ENCODE measurements around the gene STEAP2. TPM values are rescaled to one million over a fixed set of nuclear protein-coding genes. Genes with fewer than 3 reads are reported as not detected.
A peak's percentile ranks its signal among the peaks of the same experiment; 100 is the strongest.

Gene STEAP2
- polyA plus RNA-seq, 2 of the 4 experiments (the other 2 are of a cell fraction), result 5.1 to 49.2 TPM

DNA sequence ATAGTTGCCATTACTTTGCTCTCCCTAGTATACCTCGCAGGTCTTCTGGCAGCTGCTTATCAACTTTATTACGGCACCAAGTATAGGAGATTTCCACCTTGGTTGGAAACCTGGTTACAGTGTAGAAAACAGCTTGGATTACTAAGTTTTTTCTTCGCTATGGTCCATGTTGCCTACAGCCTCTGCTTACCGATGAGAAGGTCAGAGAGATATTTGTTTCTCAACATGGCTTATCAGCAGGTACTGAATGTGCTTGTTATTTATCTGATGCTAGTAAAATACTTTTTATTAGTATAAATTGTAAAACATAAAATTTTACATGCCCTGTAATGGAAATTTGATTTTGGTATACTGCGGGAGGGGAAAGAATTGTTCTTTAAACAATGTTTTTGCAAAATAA is 15.7 kb downstream of the STEAP2 start:
- 61% methylated on average over 5 of the region's 5 CpGs for WGBS (ENCODE audit: missing lambda C conversion rate)
- H3K9me3 ChIP-seq, result no peaks in the 10 kb centered on the region
- FAIRE-seq (no peak), DNase-seq (ENCODE audit: low read depth in 1 of 2, low spot score in 1 of 2) (no peak), ATAC-seq (no peak)
- no peak for TF ChIP-seq KDM5A (IDR thresholded peaks at IDR 0.05)
- TF ChIP-seq HOXB5 (CRISPR knock-in tag; IDR thresholded peaks at IDR 0.05), result no peak
- TF ChIP-seq RCOR1 (IDR thresholded peaks at IDR 0.05; ENCODE audit: low read depth, low read length), result no peak
- TF ChIP-seq, protein P1, sequence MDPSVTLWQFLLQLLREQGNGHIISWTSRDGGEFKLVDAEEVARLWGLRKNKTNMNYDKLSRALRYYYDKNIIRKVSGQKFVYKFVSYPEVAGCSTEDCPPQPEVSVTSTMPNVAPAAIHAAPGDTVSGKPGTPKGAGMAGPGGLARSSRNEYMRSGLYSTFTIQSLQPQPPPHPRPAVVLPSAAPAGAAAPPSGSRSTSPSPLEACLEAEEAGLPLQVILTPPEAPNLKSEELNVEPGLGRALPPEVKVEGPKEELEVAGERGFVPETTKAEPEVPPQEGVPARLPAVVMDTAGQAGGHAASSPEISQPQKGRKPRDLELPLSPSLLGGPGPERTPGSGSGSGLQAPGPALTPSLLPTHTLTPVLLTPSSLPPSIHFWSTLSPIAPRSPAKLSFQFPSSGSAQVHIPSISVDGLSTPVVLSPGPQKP (IDR thresholded peaks at IDR 0.05; ENCODE audit: low read depth, low read length), result no peak
- TF ChIP-seq RAD21 (conservative IDR thresholded peaks at IDR 0.05 in 1 of 2, IDR thresholded peaks at IDR 0.05 in 1 of 2), result no peak
- TF ChIP-seq, protein P2, sequence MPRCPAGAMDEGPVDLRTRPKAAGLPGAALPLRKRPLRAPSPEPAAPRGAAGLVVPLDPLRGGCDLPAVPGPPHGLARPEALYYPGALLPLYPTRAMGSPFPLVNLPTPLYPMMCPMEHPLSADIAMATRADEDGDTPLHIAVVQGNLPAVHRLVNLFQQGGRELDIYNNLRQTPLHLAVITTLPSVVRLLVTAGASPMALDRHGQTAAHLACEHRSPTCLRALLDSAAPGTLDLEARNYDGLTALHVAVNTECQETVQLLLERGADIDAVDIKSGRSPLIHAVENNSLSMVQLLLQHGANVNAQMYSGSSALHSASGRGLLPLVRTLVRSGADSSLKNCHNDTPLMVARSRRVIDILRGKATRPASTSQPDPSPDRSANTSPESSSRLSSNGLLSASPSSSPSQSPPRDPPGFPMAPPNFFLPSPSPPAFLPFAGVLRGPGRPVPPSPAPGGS (IDR thresholded peaks at IDR 0.05), result no peak
- no peak for TF ChIP-seq TFCP2L1 (CRISPR knock-in tag; IDR thresholded peaks at IDR 0.05)
- TF ChIP-seq EP300 (IDR thresholded peaks at IDR 0.05), result no peak
- TF ChIP-seq, protein P3, sequence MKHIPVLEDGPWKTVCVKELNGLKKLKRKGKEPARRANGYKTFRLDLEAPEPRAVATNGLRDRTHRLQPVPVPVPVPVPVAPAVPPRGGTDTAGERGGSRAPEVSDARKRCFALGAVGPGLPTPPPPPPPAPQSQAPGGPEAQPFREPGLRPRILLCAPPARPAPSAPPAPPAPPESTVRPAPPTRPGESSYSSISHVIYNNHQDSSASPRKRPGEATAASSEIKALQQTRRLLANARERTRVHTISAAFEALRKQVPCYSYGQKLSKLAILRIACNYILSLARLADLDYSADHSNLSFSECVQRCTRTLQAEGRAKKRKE (CRISPR knock-in tag; IDR thresholded peaks at IDR 0.05; ENCODE audit: low read depth), result no peak
- TF ChIP-seq, protein P4, sequence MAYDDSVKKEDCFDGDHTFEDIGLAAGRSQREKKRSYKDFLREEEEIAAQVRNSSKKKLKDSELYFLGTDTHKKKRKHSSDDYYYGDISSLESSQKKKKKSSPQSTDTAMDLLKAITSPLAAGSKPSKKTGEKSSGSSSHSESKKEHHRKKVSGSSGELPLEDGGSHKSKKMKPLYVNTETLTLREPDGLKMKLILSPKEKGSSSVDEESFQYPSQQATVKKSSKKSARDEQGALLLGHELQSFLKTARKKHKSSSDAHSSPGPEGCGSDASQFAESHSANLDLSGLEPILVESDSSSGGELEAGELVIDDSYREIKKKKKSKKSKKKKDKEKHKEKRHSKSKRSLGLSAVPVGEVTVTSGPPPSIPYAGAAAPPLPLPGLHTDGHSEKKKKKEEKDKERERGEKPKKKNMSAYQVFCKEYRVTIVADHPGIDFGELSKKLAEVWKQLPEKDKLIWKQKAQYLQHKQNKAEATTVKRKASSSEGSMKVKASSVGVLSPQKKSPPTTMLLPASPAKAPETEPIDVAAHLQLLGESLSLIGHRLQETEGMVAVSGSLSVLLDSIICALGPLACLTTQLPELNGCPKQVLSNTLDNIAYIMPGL (CRISPR knock-in tag; IDR thresholded peaks at IDR 0.05; ENCODE audit: borderline replicate concordance), result no peak
- TF ChIP-seq POLR2A (IDR thresholded peaks at IDR 0.05; ENCODE audit: low read length), result no peak
- TF ChIP-seq GATA3 (IDR thresholded peaks at IDR 0.05; ENCODE audit: borderline replicate concordance), result no peak
- no peak for TF ChIP-seq TP53 (CRISPR knock-in tag; IDR thresholded peaks at IDR 0.05)
- no peak for TF ChIP-seq CHD4 (IDR thresholded peaks at IDR 0.05; ENCODE audit: borderline replicate concordance)
- TF ChIP-seq EHMT2 (IDR thresholded peaks at IDR 0.05; ENCODE audit: low read depth), result no peak
- TF ChIP-seq RNF2 (IDR thresholded peaks at IDR 0.05; ENCODE audit: borderline replicate concordance, low read depth), result no peak
- TF ChIP-seq, protein P5, sequence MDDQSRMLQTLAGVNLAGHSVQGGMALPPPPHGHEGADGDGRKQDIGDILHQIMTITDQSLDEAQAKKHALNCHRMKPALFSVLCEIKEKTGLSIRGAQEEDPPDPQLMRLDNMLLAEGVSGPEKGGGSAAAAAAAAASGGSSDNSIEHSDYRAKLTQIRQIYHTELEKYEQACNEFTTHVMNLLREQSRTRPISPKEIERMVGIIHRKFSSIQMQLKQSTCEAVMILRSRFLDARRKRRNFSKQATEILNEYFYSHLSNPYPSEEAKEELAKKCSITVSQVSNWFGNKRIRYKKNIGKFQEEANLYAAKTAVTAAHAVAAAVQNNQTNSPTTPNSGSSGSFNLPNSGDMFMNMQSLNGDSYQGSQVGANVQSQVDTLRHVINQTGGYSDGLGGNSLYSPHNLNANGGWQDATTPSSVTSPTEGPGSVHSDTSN (IDR thresholded peaks at IDR 0.05), result no peak
- no peak for TF ChIP-seq NFE2L2 (conservative IDR thresholded peaks at IDR 0.05; ENCODE audit: low read length)
- no peak for TF ChIP-seq HEYL (CRISPR knock-in tag; IDR thresholded peaks at IDR 0.05)
- POLR2A ChIA-PET, result no interaction called here
- CTCF ChIA-PET, result interaction anchor here (1.2 to 2.4 kb wide), 2 partner anchors 16 to 73 kb away, joined by 4 to 8 read pairs; partner anchors contain the start of genes STEAP1 and STEAP2
- no peak overlapping the region for H3K4me3 ChIP-seq
- H3K4me2 ChIP-seq, result no peak overlapping the region
- H3K4me1 ChIP-seq, result peaks cover 20% of the 10 kb centered on the region
- H3K27ac ChIP-seq, result no peak overlapping the region

DNA sequence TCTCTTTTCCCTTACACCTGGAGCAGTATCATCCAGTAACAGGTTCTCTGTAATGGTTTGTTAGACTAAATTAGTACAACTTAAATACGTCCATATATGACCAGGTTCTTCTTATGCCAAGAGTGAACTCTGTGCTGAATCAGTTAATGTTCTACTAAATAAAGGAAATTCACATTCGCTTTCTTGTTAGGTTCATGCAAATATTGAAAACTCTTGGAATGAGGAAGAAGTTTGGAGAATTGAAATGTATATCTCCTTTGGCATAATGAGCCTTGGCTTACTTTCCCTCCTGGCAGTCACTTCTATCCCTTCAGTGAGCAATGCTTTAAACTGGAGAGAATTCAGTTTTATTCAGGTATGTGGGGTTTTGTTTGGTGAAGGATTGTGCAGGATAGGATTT is 18.1 kb downstream of the STEAP2 start:
- Histone ChIP-seq H3K4me3 (no peak overlapping the region), H3K4me1 (peaks cover 9% of the 10 kb centered on the region; the same call in 1 of the 3 replicates), H3K27ac (no peak overlapping the region), H3K9me3 (no peaks in the 10 kb centered on the region), H3K4me2 (peak overlapping the region; percentile 1; the same call in 1 of the 3 replicates)
- CTCF ChIA-PET, result interaction anchor here (2.4 kb wide), 1 partner anchor 18 kb away, joined by 8 read pairs; the partner anchor contains the start of gene STEAP2
- DNase-seq (ENCODE audit: low read depth in 1 of 2, low spot score in 1 of 2) (no peak), ATAC-seq (no peak), FAIRE-seq (peak; percentile 77)
- POLR2A ChIA-PET, result no interaction called here
- no peak for TF ChIP-seq PHF8 (IDR thresholded peaks at IDR 0.05; ENCODE audit: borderline replicate concordance, low read depth)
- TF ChIP-seq, protein P6, sequence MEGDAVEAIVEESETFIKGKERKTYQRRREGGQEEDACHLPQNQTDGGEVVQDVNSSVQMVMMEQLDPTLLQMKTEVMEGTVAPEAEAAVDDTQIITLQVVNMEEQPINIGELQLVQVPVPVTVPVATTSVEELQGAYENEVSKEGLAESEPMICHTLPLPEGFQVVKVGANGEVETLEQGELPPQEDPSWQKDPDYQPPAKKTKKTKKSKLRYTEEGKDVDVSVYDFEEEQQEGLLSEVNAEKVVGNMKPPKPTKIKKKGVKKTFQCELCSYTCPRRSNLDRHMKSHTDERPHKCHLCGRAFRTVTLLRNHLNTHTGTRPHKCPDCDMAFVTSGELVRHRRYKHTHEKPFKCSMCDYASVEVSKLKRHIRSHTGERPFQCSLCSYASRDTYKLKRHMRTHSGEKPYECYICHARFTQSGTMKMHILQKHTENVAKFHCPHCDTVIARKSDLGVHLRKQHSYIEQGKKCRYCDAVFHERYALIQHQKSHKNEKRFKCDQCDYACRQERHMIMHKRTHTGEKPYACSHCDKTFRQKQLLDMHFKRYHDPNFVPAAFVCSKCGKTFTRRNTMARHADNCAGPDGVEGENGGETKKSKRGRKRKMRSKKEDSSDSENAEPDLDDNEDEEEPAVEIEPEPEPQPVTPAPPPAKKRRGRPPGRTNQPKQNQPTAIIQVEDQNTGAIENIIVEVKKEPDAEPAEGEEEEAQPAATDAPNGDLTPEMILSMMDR (IDR thresholded peaks at IDR 0.05), result no peak
- TF ChIP-seq JUN (IDR thresholded peaks at IDR 0.05), result no peak
- TF ChIP-seq POLR2AphosphoS2 (conservative IDR thresholded peaks at IDR 0.05; ENCODE audit: low read length), result no peak
- TF ChIP-seq RARB (CRISPR knock-in tag; IDR thresholded peaks at IDR 0.05), result no peak
- no peak for TF ChIP-seq SREBF2 (IDR thresholded peaks at IDR 0.05)
- TF ChIP-seq MAZ (IDR thresholded peaks at IDR 0.05; ENCODE audit: borderline replicate concordance, low read depth, low read length), result no peak
- TF ChIP-seq CEBPB (IDR thresholded peaks at IDR 0.05), result no peak
- no peak for TF ChIP-seq CHD2 (IDR thresholded peaks at IDR 0.05; ENCODE audit: low read length, partially characterized antibody)
- no peak for TF ChIP-seq MYC (IDR thresholded peaks at IDR 0.05; ENCODE audit: borderline replicate concordance, low read length)
- no peak for TF ChIP-seq GATA3 (IDR thresholded peaks at IDR 0.05; ENCODE audit: borderline replicate concordance)
- no peak for TF ChIP-seq ESRRA (IDR thresholded peaks at IDR 0.05; ENCODE audit: borderline replicate concordance, low read length)
- no peak for TF ChIP-seq ZNF302 (CRISPR knock-in tag; IDR thresholded peaks at IDR 0.05)
- no peak for TF ChIP-seq POLR2A (IDR thresholded peaks at IDR 0.05; ENCODE audit: low read length)
- 47% methylated on average over 2 of the region's 2 CpGs for WGBS (ENCODE audit: missing lambda C conversion rate)
